HG02885 (cell line): ENCODE measurements around the gene UROC1.

Experiments used
- ATAC-seq: cut with Tn5 transposase; IDR thresholded peaks from one replicate; pipeline ENCODE4 v1.9.1; 2021; ENCODE audit warnings: mild to moderate bottlenecking; ENCODE audit not compliant: unreplicated experiment, poor library complexity

Gene UROC1

DNA sequence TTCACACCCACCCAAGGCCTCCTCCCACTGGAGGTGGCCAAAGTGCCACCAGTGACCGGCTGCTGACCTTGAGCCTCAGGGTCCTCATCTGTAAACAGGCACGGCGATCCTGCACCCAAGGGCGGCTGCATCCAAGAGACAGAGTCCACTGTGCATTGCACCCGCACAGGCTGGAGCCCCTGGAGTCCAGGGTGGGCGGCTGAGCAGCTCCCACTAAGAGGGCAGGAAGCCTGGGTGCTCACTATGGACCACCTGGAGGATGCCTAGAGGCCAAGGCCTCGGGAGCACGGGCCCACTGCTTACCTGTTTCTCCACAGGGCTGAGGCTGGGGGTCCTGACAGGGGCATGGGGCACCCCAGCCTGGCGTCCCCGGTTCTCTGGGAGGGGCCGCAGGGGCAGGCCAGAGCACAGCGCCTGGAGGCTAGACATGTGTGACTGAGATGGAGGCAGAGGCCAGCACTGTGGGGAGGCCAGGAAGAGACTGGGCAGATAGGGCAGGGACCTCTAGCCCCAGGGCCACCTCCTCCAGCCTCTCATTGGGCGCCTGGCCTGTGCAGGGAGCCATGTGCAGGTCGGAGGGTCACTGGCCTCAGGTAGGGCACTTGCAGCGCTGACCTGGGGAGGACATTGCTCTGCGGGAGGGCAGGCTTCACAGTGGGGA lies at the start of gene UROC1:
UROC1 (minus strand) TSS at position 483 of the 661 bp plus-strand sequence; CDS start at position 429, 54 bp downstream.
- no peak for ATAC-seq

- no peak for ATAC-seq
Measured at GRCh38 chr3:126562737-126563276, 45.2 kb upstream of the UROC1 start.

DNA sequence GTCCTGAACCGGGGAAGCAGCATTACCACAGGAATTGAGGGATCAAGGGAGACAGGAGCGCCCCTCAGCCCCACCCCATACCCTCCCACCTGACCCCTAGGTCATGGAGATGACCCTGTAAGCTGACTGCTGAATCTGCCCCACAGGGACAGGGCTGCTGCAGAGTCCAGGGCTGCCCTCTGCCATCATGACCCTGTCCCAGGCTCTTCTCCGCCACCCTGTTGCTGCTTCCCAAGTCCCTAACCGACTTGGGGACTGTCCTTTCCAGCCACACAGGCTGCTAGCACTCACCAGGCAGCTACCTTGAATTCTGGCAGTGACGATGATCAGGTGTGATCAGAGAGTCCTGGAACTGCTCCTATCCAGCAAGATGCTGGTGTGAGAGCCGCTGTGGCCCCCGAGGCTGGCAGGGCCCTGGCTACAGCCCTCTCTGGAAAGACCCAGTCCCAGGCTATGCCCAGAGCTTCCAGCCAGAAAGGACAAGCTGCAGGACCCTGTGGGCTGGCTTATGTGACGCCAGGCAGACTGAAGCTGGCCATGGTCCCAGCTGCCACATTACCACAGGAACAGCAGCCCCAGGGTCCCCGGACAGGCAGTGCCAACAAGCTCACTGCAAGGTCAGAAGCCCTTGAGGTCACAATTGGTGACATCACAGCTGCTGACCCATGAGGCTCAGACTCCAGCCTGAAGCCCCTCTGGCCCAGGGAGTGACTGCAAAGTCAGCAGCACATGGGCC lies 40.9 kb upstream of the UROC1 start, which contains the start of gene C3orf22:
C3orf22 (minus strand) TSS at position 597 of the 736 bp plus-strand sequence. CDS start 5,542 bp downstream, outside the sequence.
- no peak for ATAC-seq

- ATAC-seq = no peak
Measured at GRCh38 chr3:126557761-126558160, 40.2 kb upstream of the UROC1 start.

DNA sequence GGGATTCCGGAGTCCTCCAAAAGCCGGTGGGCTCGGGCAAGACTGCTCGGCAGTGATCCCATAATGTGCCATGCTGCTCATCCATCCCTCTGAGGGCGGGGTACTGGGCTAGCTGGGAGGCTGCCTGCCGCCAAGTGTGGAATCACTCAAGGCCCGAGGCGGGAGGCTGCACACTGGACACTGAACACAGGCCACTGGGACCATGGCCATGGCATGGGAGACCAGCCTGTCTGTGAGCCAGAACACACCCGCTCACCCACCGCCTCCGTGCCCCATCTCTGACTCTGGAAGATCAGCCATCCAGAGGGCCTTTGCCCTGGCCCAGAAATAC lies 39.8 kb upstream of the UROC1 start:
- no peak for ATAC-seq

GRCh38 chr3:126556637-126557414 lies 39.3 kb upstream of the UROC1 start:
- no peak for ATAC-seq

GRCh38 chr3:126555795-126556636 lies 38.4 kb upstream of the UROC1 start:
- ATAC-seq = no peak

GRCh38 chr3:126554560-126555525 lies 37.3 kb upstream of the UROC1 start:
- ATAC-seq = no peak

DNA sequence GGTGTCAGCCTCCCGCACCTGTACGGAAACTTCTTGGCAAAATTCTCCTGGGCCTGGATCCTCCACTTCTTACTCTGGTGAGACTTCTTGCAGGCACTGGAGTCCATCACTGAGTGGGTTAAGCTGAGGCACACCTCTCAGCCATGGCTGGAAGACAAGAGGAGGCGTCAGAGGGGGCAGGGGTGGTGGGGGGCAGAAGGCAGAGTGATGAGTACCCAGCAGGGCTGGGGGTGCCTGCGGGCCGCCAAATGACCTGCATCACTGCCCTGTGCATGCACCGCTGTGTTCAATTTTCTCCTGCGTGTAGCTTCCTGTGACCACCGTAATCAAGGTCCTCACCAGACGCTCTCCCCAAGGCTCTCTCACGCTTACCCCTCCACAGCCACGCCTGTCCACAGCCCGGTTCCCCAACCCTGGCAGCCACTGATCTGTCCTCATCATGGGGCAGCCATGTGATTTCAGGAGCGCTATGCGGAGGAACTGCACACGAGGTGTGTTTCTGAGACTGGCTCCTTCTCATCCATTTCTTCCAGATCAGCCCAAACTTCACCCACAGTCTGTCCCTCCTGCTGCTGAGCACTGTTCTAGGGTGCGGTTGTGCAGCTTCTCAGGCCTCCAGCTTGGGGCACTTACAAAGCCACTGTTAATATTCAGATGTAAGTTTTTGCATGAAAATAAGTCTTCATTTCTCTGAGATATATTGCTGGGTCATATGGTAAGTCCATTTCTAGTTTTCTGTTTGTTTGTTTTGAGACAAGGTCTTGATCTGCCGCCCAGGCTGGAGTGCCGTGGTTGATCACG lies 35.9 kb upstream of the UROC1 start:
- no peak for ATAC-seq

DNA sequence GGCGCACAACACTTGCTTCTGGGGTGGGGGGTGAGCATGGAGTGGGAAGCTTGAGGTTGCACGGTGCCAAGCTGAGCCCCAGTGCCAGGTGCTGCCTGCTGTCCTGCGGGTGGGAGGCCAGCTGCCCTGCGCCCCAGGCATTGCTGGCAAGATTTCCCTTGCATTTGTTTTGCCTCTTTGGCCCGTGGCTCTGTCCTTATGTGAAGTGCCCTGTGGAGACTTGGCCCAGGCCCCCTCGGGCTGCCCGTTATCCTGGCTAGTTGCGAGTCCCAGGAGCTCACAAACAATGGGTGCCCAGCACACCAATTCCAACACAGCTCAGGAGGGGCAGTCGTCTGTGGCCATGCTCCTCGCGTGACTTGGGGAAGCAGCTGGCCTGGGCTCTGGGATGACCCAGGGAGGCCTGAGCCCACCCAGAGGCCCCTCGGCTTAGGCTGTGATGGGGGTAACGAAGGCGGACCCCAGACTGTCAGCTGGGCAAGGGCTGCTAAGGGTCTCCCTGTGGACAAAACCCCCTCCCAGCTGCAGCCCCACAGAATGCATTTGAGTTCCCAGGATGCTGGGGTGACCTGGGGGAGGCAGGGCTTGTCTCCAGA lies 35.2 kb upstream of the UROC1 start:
- no peak for ATAC-seq

GRCh38 chr3:126551839-126552687 lies 34.5 kb upstream of the UROC1 start:
- ATAC-seq = no peak

DNA sequence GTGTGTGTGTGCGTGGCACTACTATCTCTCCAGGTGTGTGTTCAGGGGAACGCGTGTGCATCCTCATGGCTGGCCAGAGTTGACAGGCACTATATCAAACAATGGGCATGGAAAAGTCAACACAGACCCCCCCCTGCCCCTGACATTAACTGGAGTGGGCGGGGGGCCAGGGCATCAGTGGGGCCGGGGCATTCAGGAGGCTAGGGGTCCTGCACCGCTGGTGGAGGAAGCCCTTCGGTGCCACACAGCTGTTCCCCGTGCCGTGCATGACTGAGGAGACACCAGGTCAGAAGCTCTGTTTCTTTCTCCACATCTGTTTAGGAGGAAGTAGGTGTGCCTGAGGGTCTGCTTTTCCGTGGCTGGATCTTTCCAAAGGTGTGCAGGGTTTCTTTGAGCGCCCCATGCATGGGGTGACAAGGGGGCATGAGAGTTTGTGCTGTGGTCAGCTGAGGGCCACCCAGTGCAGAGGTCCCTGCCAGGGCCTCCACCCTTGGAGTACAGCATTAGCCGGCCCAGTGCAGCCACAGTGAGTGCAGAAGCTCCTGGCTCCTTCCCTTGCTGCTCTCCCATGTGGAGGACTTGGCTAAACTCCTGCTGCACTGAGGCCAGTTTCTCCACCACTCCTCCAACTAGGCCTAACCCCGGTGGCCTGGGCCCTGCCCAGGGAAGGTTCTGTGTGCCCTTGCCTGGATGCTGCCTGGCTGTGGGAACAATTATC lies 33.7 kb upstream of the UROC1 start:
- no peak for ATAC-seq

GRCh38 chr3:126550488-126551051 lies 33.0 kb upstream of the UROC1 start:
- ATAC-seq = no peak

DNA sequence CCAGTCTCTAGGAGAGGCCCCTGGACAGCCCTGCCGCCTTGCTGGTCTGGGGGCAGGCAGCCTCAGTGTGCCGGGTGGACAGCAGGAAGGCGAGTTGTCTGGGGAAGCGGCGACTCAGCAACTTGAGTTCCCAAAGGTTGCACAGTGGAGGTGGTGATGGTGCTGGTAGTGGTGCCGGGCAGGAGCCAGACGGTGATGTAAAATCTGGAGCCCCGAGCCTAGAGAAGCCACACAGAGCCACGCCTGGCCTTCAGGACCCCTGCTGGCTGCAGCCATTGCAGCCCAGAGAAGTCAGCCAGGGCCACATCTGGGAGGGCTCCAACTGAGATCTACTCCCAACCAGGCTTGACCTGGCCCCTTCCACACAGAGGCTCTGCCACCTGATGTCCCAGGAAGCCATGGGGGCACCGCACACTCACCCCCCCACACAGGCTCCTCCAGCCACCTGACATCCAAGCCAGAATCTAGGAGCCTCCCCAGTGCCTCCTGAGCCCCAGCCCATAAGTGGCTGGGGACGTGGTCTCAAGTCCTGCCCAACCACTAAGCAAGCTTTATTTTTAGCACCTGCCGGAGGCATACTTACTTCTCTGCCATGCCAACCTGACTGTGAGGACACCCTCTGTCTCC lies 32.4 kb upstream of the UROC1 start:
- no peak for ATAC-seq
